ENCODE data around the gene GPRIN3.

- TF ChIP-seq NR2F1 (CRISPR knock-in tag; IDR thresholded peaks at IDR 0.05) (no peak), EHMT2 (IDR thresholded peaks at IDR 0.05; ENCODE audit: borderline replicate concordance, low read depth, low read length) (no peak), CBFB (CRISPR knock-in tag; IDR thresholded peaks at IDR 0.05) (no peak), ELK4 (CRISPR knock-in tag; IDR thresholded peaks at IDR 0.05; ENCODE audit: borderline replicate concordance) (no peak), ZNF792 (CRISPR knock-in tag; IDR thresholded peaks at IDR 0.05) (no peak), ZNF484 (CRISPR knock-in tag; IDR thresholded peaks at IDR 0.05; ENCODE audit: borderline replicate concordance, low read depth) (no peak), TP53 (CRISPR knock-in tag; conservative IDR thresholded peaks at IDR 0.05) (no peak), RFX5 (IDR thresholded peaks at IDR 0.05; ENCODE audit: low read depth, low read length) (no peak), BHLHE40 (IDR thresholded peaks at IDR 0.05; ENCODE audit: low read length) (no peak), JUN (CRISPR knock-in tag; IDR thresholded peaks at IDR 0.05) (no peak), U2AF1 (optimal IDR thresholded peaks at IDR 0.05; ENCODE audit: low read depth, low read length) (no peak)
- TF ChIP-seq, protein P1, sequence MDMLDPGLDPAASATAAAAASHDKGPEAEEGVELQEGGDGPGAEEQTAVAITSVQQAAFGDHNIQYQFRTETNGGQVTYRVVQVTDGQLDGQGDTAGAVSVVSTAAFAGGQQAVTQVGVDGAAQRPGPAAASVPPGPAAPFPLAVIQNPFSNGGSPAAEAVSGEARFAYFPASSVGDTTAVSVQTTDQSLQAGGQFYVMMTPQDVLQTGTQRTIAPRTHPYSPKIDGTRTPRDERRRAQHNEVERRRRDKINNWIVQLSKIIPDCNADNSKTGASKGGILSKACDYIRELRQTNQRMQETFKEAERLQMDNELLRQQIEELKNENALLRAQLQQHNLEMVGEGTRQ (IDR thresholded peaks at IDR 0.05; ENCODE audit: low read depth, low read length) = no peak
- TF ChIP-seq, protein P1 (CRISPR knock-in tag; IDR thresholded peaks at IDR 0.05; ENCODE audit: borderline replicate concordance) = no peak
- TF ChIP-seq, protein P2, sequence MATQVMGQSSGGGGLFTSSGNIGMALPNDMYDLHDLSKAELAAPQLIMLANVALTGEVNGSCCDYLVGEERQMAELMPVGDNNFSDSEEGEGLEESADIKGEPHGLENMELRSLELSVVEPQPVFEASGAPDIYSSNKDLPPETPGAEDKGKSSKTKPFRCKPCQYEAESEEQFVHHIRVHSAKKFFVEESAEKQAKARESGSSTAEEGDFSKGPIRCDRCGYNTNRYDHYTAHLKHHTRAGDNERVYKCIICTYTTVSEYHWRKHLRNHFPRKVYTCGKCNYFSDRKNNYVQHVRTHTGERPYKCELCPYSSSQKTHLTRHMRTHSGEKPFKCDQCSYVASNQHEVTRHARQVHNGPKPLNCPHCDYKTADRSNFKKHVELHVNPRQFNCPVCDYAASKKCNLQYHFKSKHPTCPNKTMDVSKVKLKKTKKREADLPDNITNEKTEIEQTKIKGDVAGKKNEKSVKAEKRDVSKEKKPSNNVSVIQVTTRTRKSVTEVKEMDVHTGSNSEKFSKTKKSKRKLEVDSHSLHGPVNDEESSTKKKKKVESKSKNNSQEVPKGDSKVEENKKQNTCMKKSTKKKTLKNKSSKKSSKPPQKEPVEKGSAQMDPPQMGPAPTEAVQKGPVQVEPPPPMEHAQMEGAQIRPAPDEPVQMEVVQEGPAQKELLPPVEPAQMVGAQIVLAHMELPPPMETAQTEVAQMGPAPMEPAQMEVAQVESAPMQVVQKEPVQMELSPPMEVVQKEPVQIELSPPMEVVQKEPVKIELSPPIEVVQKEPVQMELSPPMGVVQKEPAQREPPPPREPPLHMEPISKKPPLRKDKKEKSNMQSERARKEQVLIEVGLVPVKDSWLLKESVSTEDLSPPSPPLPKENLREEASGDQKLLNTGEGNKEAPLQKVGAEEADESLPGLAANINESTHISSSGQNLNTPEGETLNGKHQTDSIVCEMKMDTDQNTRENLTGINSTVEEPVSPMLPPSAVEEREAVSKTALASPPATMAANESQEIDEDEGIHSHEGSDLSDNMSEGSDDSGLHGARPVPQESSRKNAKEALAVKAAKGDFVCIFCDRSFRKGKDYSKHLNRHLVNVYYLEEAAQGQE (IDR thresholded peaks at IDR 0.05; ENCODE audit: borderline replicate concordance in 1 of 2, low read depth in 1 of 2, low read length in 2 of 2) = no peak
- TF ChIP-seq, protein P3, sequence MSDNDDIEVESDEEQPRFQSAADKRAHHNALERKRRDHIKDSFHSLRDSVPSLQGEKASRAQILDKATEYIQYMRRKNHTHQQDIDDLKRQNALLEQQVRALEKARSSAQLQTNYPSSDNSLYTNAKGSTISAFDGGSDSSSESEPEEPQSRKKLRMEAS (IDR thresholded peaks at IDR 0.05) = no peak
These were observed 49.7 kb upstream of the GPRIN3 start for GRCh38 chr4:89357340-89357739.

All from HepG2 (cell line).